ENCODE results near the gene LGMN.
"Not testable (repeated sequence)": the region's sequence is repeated elsewhere in the genome, so short reads cannot be mapped to it uniquely, and the experiment has no call there.

LGMN gene

GRCh38 chr14:92748259-92749016 lies at the start of gene LGMN:
Gene LGMN, minus strand, starts transcription at chr14:92748627. Its CDS starts 15,841 bp downstream, at chr14:92732786.
- DNase-seq, result peak; percentile 92

GRCh38 chr14:92794961-92795360 lies 46.5 kb upstream of the LGMN start:
- no peak for DNase-seq

- DNase-seq, result no peak
Measured at GRCh38 chr14:92794547-92794941, 46.1 kb upstream of the LGMN start.

- peak; percentile 99 for DNase-seq
Measured at GRCh38 chr14:92793709-92794546, 45.5 kb upstream of the LGMN start, which contains the start of gene GOLGA5. Gene GOLGA5, plus strand, starts transcription at chr14:92794305. Its CDS starts 3,133 bp downstream, at chr14:92797438.

- DNase-seq, result no peak
Measured at GRCh38 chr14:92792885-92793284, 44.5 kb upstream of the LGMN start.

GRCh38 chr14:92789457-92790089 lies 41.1 kb upstream of the LGMN start:
- no peak for DNase-seq

GRCh38 chr14:92787554-92787953 lies 39.1 kb upstream of the LGMN start:
- DNase-seq, result no peak

GRCh38 chr14:92786427-92786756 lies 38.0 kb upstream of the LGMN start:
- DNase-seq, result no peak

GRCh38 chr14:92785667-92786426 lies 37.4 kb upstream of the LGMN start:
- peak; percentile 29 for DNase-seq

GRCh38 chr14:92783813-92784431 lies 35.5 kb upstream of the LGMN start:
- DNase-seq, result peak; percentile 54

- DNase-seq, result no peak
Measured at GRCh38 chr14:92781350-92781749, 32.9 kb upstream of the LGMN start.

- no peak for DNase-seq
Measured at GRCh38 chr14:92780444-92781232, 32.2 kb upstream of the LGMN start.

- not testable (repeated sequence) for DNase-seq
Measured at GRCh38 chr14:92778868-92779565, 30.6 kb upstream of the LGMN start.

GRCh38 chr14:92775292-92775691 lies 26.9 kb upstream of the LGMN start:
- peak; percentile 57 for DNase-seq

- DNase-seq, result no peak
Measured at GRCh38 chr14:92774572-92774971, 26.1 kb upstream of the LGMN start.

GRCh38 chr14:92770484-92770883 lies 22.1 kb upstream of the LGMN start:
- no peak for DNase-seq

- DNase-seq, result no peak
Measured at GRCh38 chr14:92768795-92769194, 20.4 kb upstream of the LGMN start.

- DNase-seq, result peak; percentile 32
Measured at GRCh38 chr14:92768236-92768635, 19.8 kb upstream of the LGMN start.

- not testable (repeated sequence) for DNase-seq
Measured at GRCh38 chr14:92763666-92764631, 15.5 kb upstream of the LGMN start.

- DNase-seq, result no peak
Measured at GRCh38 chr14:92760524-92760805, 12.0 kb upstream of the LGMN start.
